HFF-Myc (cell line): ENCODE measurements around the gene NUDT22.

ENCODE experiments used
- DNase-seq: peaks from one replicate; pipeline ENCODE4 v3.0.0-alpha.2; 2011; ENCODE audit warnings: low read depth; ENCODE audit errors: extremely low read depth
- H3K4me3 ChIP-seq: replicated peaks from 2 replicates; pipeline ENCODE4 v1.5.1; 2011; ENCODE audit warnings: low read depth, mild to moderate bottlenecking, control low read depth, low read length
- CTCF ChIP-seq: IDR thresholded peaks from 2 replicates; pipeline ENCODE4 v1.5.1; 2012; ENCODE audit warnings: mild to moderate bottlenecking, low read depth, low read length, control low read depth; ENCODE audit errors: missing control alignments

Gene NUDT22, protein sequence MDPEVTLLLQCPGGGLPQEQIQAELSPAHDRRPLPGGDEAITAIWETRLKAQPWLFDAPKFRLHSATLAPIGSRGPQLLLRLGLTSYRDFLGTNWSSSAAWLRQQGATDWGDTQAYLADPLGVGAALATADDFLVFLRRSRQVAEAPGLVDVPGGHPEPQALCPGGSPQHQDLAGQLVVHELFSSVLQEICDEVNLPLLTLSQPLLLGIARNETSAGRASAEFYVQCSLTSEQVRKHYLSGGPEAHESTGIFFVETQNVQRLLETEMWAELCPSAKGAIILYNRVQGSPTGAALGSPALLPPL

DNA sequence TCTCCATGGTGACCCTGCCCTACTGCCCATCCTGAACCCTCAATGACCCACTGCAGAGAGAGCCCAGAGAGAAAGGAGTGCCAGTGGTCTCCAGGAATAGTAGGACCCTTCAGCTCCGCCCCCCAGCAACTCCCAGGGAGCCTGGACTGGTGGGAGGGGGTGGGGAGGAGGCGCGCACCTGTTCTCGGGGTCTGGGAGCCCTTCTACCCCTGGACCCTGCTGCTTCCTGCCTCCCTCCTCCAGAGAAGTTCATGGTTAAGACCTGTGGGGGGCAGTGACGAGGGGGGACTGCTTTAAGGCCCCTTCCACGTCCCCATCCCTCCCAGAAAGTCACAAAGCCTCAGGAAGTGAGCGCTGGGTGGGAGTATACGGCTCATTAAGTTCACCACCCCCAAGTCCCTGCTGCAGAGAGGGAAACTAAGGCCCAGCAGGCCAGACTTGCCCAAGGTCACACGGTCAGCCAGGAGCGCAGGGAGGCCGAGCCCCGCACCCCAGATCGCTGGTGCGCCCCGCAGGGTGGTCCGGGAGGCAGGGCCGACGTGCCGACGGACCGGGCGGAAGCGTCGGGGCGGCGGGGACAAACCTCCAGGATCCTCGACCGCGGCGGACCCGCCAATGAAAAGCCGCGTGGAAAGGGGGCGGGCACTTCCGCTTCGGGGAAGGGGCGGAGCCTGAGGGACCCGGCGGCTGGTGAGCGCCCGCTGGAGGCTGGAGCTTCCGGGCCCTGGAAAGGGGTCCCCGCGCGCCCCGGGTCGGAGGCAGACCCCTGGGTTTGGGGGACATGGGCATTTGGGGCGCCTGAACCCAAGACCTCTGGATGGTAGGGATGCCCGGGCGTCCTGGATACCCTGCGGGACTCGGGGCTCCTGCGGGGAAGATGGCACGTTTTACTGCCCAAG lies at the start of gene NUDT22, which contains the start of gene TRPT1:
TSS of gene NUDT22 (plus strand) at position 667 of the 899 bp plus-strand sequence. CDS start 379 bp downstream, outside the sequence.
TSS of gene TRPT1 (minus strand) at position 579 of the 899 bp plus-strand sequence. CDS start at position 253, 326 bp downstream.
- peak within 1 kb of the TSS; percentile 84 for H3K4me3 ChIP-seq
- no peak for DNase-seq
- TF ChIP-seq CTCF = no peak

GRCh38 chr11:64176751-64177150 lies 49.3 kb upstream of the NUDT22 start:
- H3K4me3 ChIP-seq = no peak overlapping the region
- no peak for TF ChIP-seq CTCF
- no peak for DNase-seq

- DNase-seq = no peak
- no peak for TF ChIP-seq CTCF
- H3K4me3 ChIP-seq = no peak overlapping the region
These were observed 47.9 kb upstream of the NUDT22 start for GRCh38 chr11:64178203-64178602.

GRCh38 chr11:64178951-64179639 lies 47.0 kb upstream of the NUDT22 start:
- no peak for TF ChIP-seq CTCF
- no peak for DNase-seq
- no peak overlapping the region for H3K4me3 ChIP-seq

- H3K4me3 ChIP-seq = peak overlapping the region; percentile 18; the same call in 1 of the 2 replicates
- DNase-seq = no peak
These were observed 45.2 kb upstream of the NUDT22 start for GRCh38 chr11:64180891-64181290.

More at GRCh38 chr11:64180891-64181290, 45.2 kb upstream of the NUDT22 start:
- no peak for TF ChIP-seq CTCF
